B cell (primary cell): ENCODE measurements around the gene POC1B.

Experiments
- EZH2 ChIP-seq: IDR thresholded peaks from 2 replicates; pipeline ENCODE4 v1.6.1; 2012; ENCODE audit warnings: borderline replicate concordance, low read depth, mild to moderate bottlenecking, moderate library complexity, low read length; ENCODE audit not compliant: insufficient read depth, poor library complexity, severe bottlenecking
- TF ChIP-seq, protein P1 (sequence below): fragments of 200-600 bp; IDR thresholded peaks from one replicate; pipeline ENCODE4 v1.8.0; 2022; ENCODE audit warnings: antibody characterized with exemption, mild to moderate bottlenecking

DNA sequence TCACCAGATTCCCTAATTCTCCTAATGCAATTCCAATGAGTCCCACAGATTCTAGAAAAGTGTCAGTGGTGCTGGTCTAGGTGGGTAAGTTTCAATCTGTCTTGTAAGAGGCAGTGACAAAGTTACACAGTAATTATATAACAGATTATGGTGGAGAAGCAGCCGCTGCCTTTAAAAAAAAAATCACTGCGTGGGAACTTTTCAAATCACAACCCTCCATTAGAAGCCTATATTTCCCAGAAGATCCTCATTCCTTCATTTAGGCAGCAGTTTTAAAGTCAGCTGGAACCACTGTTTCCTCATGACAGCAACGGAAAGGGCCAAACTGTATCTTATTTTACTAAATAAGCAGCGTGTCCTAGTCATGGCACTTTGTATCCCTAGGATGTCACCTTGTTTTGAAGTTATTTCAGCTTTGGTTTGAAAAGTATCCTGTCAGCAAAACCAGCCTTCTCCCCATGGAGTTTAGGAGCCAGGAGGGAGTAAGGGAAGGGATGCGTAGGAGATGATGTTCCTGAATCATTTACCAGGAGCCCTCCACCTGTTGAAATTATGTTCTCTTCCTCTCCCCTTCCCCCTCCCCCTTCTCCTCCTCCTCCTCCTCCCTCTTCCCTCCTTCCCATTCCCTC lies 145.9 kb downstream of the POC1B start:
- TF ChIP-seq, protein P1, sequence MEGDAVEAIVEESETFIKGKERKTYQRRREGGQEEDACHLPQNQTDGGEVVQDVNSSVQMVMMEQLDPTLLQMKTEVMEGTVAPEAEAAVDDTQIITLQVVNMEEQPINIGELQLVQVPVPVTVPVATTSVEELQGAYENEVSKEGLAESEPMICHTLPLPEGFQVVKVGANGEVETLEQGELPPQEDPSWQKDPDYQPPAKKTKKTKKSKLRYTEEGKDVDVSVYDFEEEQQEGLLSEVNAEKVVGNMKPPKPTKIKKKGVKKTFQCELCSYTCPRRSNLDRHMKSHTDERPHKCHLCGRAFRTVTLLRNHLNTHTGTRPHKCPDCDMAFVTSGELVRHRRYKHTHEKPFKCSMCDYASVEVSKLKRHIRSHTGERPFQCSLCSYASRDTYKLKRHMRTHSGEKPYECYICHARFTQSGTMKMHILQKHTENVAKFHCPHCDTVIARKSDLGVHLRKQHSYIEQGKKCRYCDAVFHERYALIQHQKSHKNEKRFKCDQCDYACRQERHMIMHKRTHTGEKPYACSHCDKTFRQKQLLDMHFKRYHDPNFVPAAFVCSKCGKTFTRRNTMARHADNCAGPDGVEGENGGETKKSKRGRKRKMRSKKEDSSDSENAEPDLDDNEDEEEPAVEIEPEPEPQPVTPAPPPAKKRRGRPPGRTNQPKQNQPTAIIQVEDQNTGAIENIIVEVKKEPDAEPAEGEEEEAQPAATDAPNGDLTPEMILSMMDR, result no peak
- no peak for TF ChIP-seq EZH2
